Stimulated activated CD8-positive, alpha-beta memory T cell treated with anti-CD3 and anti-CD28 coated beads, Interleukin-4, amount 100 ng/mL, for 48 hours (primary cell): ENCODE measurements around the gene RPS15A.
A peak's percentile ranks its signal among the peaks of the same experiment; 100 is the strongest.

Experiments
- DNase-seq: peaks from one replicate; pipeline ENCODE4 v3.0.0-alpha.2; 2020

The RPS15A gene

GRCh38 chr16:18789850-18790706, at the start of gene RPS15A:
Gene RPS15A, minus strand, starts transcription at chr16:18790334. Its CDS starts 1,221 bp downstream, at chr16:18789113.
- DNase-seq = peak; percentile 93

GRCh38 chr16:18839555-18839954, 49.4 kb upstream of the RPS15A start:
- DNase-seq = no peak

DNA sequence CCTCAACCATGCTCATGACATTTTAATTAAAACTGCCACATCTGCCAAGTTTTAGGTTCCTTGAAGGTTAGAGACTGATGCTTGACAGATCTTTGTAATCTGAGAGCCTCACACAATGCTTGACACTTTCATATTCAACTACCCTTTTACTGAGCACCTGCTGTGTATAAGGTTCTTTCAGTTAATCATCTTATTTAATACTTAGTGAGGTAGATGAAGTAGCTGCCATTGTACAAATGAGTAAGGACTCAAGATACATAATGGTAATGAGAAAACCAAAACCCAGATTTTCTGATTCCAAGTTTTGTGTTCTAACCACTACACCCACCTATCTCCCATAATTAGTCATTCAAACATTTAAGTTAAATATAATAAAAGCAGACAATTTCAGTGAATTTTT, 46.6 kb upstream of the RPS15A start:
- no peak for DNase-seq

DNA sequence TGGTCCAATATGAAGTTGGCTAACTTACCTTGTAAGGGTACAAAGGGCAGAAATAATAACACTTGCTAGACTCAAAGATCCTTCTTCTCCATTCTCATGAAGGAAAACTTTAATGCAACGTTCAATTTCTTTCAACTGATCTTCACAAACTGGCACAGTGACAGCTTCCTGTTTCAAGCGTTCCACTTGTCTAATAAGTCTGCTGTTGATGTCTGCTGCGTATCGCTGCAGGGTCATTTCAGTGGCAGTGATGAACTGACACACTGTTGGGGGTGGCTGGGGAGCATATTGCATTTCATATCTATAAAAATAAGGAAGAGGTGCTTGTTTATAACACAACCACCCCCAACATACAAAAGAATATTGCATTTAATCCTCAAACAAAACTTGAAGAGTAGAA, 44.7 kb upstream of the RPS15A start:
- no peak for DNase-seq

DNA sequence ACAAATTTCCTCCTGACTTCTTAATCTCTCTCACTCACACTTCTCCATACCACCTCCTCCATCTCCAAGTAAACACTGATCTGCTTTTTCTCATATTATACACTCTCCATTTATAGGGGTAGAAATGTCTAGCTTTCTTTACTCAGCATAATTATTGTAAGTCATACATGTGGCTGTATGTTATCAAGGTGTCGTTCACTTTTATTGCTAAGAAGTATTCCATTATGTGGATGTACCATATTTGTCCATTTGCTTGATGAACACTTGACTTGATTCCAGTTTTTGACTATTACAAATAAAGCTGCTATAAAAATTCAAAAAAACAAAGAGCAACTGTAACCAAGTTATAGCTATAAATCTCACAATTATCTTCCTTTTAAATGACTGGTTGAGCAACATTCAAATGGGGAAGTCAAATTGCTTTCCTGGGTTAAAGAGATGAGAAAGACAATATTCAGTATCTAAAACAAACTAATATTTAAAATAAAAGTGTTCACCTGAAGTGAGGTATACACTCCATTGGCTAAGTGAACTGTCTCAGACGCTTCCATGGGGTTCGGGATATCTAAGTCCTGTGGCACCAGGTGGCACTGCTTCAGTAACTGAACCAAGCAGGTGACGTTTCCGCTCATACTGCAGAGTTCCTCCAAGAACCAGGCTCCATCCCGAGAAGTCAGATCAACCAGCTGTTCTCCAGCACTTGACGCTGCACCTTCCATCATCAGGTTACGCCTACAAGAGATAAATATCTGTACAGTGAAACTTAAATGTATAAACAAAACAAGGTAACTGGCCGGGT, 43.8 kb upstream of the RPS15A start:
- DNase-seq = no peak

DNA sequence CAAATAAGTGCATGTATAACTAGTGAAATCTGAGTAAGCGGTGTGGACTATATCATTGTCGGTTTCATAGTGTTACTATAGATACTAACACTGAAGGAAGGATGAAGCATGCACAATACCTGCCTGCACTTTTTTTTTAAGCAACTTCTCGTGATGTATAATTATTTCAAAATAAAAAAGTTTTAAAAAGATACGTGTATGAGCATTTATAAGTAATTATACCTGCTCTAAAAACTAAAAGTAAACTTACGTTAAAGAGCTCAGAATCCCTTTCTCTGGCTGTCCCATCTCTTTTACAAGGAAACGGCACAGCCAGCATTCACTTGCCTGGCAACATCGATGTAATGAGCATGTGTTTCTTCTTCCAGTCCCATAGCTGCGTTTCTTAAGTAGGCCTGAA, 42.5 kb upstream of the RPS15A start:
- DNase-seq = no peak

- no peak for DNase-seq
Observed at GRCh38 chr16:18832006-18832405, 41.9 kb upstream of the RPS15A start.

- DNase-seq = no peak
Observed at GRCh38 chr16:18829251-18829650, 39.1 kb upstream of the RPS15A start.

DNA sequence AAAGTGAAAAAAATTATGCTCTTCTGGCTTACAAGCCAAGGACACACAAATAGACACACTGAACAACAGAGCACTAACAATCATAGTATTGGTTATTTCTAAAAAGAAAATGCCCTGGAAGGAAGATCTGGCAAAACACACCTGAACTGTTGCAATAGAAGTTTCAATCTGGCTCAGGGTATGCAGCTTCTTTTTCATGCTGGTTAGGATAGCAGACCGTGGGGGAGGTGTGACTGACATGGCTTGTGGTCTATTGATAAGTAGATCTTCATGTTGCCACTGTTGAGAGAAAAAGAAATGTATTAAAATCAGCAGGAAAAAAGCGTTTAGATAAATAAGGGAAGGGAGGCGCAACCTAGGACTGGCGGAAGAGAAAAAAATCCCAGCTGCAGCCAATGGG, 37.8 kb upstream of the RPS15A start:
- no peak for DNase-seq

DNA sequence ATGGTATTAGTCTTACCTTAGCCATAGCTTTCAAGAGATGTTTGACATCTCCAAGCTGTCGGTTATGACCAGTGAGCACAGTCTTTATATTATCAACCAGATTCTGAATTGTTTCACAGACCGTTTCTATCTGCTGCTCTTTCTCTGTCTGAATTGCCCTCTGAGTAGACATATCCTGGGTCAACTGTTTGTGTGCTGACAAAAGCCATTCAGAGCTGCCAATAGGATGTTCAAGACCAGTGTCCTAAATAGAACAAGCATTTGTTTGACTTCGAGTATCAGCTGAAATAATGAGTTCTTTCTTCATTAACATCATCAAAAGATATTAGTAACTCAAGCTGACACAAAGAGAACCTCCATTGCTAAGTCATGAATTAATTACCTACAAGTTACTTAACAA, 26.2 kb upstream of the RPS15A start:
- DNase-seq = no peak

DNA sequence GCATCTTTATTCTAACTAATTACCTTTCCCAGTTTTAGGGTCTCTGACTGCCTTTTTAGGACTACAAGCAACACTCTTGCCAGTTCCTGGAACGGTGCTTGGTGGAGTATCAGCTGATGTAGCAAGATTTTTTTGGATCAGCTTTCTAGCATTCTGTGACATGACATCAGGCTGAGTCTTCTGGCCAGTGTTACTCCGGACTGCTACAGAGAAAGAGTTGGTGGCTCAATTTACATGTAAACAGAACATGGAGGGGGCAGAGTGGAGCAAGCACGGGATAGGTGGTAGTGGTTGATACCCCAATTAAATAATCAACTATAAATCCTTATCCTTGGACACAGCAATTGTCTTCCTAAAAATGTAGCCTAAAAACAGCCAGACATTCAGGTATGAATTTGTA, 21.8 kb upstream of the RPS15A start:
- DNase-seq = no peak

GRCh38 chr16:18809165-18809564, 19.0 kb upstream of the RPS15A start:
- no peak for DNase-seq

GRCh38 chr16:18805257-18805773, 15.2 kb upstream of the RPS15A start:
- no peak for DNase-seq

- no peak for DNase-seq
Observed at GRCh38 chr16:18804540-18804939, 14.4 kb upstream of the RPS15A start.

DNA sequence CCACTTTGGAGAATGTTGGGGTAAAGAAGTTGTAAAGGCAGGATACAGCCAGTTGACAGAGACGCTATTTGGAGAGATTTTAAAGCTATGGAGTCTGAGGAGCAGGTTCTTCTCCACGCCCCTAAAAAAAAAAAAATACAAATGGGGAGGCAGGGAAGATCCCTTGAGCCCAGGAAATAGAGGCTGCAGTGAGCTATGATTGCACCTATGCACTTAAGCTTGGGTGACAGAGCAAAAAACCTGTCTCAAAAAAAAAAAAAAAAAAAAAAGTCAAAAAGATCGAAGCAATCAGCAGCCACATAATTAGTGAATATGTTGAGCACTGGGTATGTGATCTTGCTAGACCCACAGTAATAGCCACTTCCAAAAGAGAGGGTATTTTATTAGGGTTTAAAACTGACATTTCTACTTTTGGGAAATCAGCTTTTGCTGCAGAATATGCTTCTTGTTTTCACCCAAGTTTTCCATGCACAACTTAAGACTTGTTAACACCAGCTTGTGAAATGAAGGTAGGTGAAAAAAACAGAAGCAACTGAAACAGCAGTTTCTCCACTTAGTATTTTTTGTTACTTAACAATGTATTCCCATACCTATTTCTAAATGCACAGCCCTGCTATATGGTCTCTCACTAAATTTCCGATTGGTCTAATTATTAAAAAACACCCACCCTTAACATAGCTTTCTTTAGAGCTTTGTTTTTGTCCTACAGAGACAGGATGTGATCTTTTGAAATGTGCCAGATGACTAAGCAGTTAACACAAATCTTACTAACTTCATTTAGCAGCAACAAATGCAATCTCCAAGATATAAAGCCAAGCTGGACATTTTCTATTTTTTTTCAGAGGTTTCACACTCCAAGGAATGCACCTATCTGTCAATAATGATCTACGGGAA, 13.7 kb upstream of the RPS15A start:
- DNase-seq = no peak

DNA sequence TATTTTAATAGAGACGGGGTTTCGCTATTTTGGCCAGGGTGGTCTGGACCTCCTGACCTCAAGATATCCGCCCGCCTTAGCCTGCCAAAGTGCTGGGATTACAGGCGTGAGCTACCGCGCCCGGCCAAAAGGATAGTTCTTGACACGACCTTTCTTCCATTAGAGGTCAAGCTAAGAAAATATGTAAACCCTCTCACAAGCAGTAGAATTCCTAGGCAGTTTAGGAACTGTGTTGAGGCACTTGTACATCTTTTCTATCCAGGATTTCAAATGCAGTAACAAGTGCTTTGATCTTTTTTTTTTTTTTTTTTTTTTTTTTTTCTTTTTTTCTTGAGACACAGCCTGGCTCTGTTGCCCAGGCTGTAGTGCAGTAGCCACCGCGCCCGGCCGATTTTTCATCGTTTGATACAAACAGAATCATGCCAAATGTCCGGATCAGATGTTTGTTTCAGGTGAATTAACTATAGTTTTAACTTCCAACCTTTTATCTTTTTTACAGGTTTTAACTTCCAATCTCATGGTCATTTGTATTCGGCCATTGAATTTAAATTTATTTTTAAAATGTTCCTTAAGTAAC, 12.7 kb upstream of the RPS15A start:
- no peak for DNase-seq

- peak; percentile 98 for DNase-seq
Observed at GRCh38 chr16:18801145-18801972, 11.2 kb upstream of the RPS15A start, which contains the start of gene ARL6IP1. Gene ARL6IP1, minus strand, starts transcription at chr16:18801549. Its CDS starts 83 bp downstream, at chr16:18801466.

GRCh38 chr16:18800775-18801144, 10.6 kb upstream of the RPS15A start:
- DNase-seq = no peak

- no peak for DNase-seq
Observed at GRCh38 chr16:18800293-18800692, 10.2 kb upstream of the RPS15A start.

GRCh38 chr16:18799500-18799899, 9.4 kb upstream of the RPS15A start:
- no peak for DNase-seq

GRCh38 chr16:18797746-18798145, 7.6 kb upstream of the RPS15A start:
- no peak for DNase-seq
